GM18951 (cell line): ENCODE results near the gene RCN2.
"Not testable (repeated sequence)": the region's sequence is repeated elsewhere in the genome, so short reads cannot be mapped to it uniquely, and the experiment has no call there.

ENCODE experiments used
- POLR2A ChIP-seq: IDR thresholded peaks from 4 replicates; pipeline ENCODE4 v1.6.1; 2011; ENCODE audit warnings: mild to moderate bottlenecking; ENCODE audit not compliant: insufficient read length, insufficient read depth; ENCODE audit errors: extremely low read depth
- in situ Hi-C: fragments of 300-500 bp; cut with MboI; formaldehyde crosslinking; loops from one replicate; pipeline ENCODE4 v1.12.0; 2022; ENCODE audit warnings: low sequenced_read_pairs, mixed read lengths, inconsistent platforms; ENCODE audit not compliant: unreplicated experiment

The RCN2 gene

DNA sequence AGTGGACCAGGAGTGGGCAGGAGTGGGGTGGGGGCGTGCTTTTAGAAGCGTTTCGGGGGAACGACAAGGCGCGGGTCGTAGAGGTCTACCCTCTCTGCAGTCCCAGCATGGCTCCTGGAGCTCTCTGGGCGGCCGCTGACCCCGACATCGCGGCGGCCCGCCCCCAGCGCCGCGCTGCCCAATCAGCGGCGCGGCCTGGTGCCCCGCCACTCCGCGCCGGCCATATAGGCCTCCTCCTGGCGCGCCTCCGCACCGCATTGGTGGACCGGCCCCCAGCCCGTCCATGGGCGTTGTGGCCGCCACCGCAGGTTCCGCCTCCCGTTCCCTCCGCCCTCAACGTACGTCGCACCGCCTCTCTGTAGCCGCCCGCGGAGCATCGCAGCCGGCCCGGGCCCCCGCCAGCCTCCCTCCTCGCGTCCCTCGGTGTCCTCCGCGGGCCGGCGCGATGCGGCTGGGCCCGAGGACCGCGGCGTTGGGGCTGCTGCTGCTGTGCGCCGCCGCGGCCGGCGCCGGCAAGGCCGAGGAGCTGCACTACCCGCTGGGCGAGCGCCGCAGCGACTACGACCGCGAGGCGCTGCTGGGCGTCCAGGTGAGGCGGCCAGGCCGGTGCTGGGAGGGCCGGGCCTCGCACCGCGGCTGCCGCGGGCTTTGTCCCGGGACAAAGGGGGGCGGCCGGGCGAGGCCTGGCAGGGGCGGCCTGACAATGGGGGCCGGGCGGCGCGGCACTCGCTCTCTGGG is at the start of gene RCN2:
TSS of gene RCN2 (plus strand) at position 353 of the 738 bp plus-strand sequence. CDS start at position 446, 93 bp downstream.
- in situ Hi-C loops: no loop called here
- TF ChIP-seq POLR2A: peak; percentile 95

GRCh38 chr15:76885212-76885611 is 46.3 kb upstream of the RCN2 start:
- in situ Hi-C loops: no loop called here
- TF ChIP-seq POLR2A: no peak

- in situ Hi-C loops: not testable (repeated sequence)
Observed at GRCh38 chr15:76887280-76888141, 44.0 kb upstream of the RCN2 start.

DNA sequence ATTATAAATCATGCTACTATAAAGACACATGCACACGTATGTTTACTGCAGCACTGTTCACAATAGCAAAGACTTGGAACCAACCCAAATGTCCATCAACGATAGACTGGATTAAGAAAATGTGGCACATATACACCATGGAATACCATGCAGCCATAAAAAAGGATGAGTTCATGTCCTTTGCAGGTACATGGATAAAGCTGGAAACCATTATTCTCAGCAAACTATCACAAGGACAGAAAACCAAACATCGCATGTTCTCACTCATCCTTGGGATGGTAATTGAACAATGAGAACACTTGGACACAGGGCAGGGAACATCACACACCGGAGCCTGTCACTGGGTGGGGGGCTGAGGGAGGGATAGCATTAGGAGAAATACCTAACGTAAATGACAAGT is 38.7 kb upstream of the RCN2 start:
- in situ Hi-C loops: not testable (repeated sequence)

DNA sequence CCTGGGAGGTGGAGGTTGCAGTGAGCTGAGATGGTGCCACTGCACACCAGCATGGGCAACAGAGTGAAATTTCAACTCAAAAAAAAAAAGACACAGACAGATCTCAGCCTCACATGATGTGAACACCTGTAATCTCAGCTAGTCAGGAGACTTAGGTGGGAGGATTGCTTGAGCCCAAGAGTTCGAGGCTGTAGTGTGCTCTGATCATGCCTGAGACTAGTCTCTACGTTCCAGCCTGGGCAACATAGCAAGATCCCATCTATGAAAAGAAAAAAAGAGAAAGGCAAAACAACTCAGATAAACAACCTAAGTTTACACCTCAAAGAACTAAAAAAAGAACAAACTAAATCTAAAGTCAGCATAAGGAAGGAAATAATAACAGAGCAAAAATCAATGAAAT is 37.4 kb upstream of the RCN2 start:
- in situ Hi-C loops: no loop called here
- no peak for TF ChIP-seq POLR2A

DNA sequence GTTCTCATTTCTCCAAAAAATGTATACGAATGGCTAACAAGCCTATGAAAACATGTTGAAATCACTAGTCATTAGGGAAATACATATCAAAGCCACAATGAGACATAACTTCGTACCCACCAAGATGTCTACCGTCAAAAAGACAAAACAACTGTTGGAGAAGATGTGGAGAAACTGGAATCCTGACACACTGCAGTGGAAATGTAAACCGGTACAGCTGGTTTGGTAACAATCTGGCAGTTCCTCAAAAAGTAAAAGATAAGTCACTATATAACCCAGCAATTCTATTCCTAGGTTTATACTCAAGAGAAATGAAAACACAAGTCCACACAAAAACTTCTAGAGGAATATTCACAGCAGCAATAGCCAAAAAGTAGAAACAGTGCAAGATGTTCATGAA is 33.4 kb upstream of the RCN2 start:
- no peak for TF ChIP-seq POLR2A
- in situ Hi-C loops: no loop called here

DNA sequence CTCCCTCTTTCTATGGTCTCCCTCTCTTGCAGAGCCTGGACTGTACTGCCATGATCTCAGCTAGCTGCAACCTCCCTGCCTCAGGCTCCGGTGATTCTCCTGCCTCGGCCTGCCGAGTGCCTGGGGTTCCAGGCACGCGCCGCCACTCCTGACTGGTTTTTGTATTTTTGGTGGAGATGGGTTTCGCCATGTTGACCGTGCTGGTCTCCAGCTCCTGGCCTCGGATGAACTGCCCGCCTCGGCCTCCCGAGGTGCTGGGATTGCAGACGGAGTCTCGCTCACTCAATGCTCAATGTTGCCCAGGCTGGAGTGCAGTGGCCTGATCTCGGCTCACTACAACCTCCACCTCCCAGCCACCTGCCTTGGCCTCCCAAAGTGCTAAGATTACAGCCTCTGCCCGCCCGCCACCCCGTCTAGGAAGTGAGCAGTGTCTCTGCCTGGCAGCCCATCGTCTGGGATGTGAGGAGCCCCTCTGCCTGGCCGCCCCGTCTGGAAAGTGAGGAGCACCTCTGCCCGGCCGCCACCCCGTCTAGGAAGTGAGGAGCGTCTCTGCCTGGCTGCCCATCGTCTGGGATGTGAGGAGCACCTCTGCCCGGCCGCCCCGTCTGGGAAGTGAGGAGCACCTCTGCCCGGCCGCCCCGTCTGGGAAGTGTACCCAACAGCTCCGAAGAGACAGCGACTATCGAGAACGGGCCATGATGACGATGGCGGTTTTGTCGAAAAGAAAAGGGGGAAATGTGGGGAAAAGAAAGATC is 32.2 kb upstream of the RCN2 start:
- in situ Hi-C loops: not testable (repeated sequence)

- in situ Hi-C loops: not testable (repeated sequence)
Observed at GRCh38 chr15:76899931-76900310, 31.6 kb upstream of the RCN2 start.

DNA sequence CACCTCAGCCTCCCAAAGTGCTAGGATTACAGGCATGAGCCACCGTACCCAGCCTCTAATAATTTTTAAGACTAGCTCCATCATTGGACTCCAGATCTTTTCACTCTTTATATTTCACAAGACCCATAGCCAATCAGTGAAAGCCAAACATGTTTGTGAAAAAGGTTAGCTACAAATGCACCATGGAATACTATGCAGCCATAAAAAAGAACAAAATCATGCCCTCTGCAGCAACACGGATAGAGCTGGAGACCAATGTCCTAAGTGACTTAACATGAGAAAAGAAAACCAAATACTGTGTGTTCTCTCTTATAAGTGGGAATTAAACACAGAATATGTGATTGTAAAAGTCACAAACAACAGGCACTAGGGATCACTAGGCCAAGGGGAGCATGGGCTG is 29.6 kb upstream of the RCN2 start:
- TF ChIP-seq POLR2A: no peak
- in situ Hi-C loops: no loop called here

DNA sequence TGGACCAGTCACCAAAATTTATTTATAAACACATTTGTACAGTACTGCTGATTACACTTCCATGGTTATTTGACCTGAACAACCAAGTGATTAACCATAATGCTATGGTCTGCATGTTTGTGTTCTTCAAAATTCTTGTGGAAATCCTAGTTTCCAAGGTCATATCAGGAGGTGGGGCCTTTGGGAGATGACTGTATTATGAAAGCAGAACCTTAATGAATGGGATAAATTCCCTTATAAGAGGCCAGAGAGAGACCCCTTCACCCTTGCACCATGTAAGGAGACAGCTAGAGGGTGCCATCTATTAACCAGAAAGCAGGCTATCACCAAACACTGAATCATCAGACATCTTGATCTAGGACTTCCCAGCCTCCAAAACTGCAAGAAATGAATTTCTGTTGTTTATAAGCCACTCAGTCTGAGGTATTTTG is 28.3 kb upstream of the RCN2 start:
- in situ Hi-C loops: no loop called here

DNA sequence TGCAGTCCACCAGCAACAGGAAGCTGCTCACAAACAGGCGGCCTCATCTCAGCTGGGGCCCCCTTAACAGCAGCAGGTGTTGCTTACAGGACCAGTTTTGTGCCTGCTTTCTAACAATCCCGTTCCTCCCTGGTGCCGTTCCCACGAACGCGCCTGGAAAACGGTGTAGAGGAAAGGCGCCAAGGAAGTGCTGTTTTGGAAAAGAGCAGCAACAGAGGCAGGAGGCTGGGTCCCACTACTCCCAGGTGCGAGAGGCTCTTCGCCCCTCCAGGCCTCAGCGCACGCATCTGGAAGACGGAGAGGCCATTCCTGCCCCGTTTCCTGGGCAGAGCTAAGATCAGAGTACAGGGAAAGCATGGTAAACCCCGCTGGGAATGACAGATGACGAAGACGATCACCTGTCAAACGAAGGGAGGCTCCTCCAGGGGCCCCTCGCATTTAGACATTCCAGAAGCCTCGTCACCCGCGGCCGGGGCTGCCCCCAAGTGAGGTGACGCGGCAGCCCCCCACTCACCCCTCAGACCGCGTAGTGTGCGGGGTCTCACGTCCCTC is 27.0 kb upstream of the RCN2 start:
- in situ Hi-C loops: no loop called here
- no peak for TF ChIP-seq POLR2A

More for the DNA sequence above, 28.3 kb upstream of the RCN2 start:
- no peak for TF ChIP-seq POLR2A

DNA sequence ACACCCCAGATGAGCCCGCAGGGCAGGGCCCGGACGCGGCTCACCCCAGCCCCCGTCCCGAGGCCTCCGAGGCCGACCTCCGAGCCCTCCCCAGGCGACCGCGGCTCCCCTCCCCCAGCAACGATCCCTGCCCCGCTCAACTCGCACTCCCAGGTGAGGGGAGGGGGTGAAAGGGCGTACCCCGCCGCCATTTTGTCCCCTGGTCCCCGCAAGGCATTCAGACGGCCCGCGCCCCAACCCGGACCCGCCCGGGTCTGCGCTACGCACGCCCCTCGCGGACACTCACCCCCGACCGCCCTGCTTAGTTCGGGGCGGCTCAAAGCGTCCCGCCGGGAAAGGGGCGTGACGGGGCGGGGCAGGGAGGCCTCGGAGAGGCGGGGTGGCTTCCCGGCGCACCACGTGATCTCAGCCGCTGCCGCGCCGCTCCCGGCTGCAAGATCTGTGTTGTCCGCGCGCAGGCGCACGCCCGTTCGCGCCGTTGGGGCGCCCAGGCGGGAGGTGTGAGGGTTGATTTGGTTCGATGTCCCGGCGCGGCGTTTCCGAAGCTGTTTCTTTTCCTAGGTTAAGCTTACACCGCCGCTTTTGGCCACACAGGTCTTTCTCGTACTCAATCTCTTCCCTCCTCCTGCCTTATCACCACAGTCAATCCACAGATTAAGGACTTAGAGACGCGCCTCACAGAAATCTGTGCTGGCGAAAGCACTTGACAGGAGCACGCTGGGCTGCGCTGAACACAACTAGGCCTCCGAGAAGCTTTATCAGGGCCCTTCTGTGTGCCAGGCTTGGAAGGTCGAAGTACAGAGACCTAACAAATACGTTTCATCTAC is 26.3 kb upstream of the RCN2 start, which contains the start of gene SCAPER:
TSS of gene SCAPER (minus strand) at position 328 of the 827 bp plus-strand sequence. CDS start 21,523 bp downstream, outside the sequence.
- TF ChIP-seq POLR2A: peak; percentile 76
- in situ Hi-C loops: no loop called here
